GM23248 (cell line): ENCODE results near the gene ASCL5. TPM values are rescaled to one million over a fixed set of nuclear protein-coding genes. Genes with fewer than 3 reads are reported as not detected.
A peak's percentile ranks its signal among the peaks of the same experiment; 100 is the strongest.

Experiments used
- DNase-seq: peaks from one replicate; pipeline ENCODE4 v3.0.0-alpha.2; 2015
- H2AFZ ChIP-seq: fragments of 200-600 bp; sonication (generic); 2 replicates; pipeline ENCODE4 v1.6.1; 2016; ENCODE audit warnings: antibody characterized with exemption
- H3F3A ChIP-seq: fragments of 200-600 bp; sonication (generic); 2 replicates; pipeline ENCODE4 v1.6.1; 2016; ENCODE audit warnings: mild to moderate bottlenecking, antibody characterized with exemption, mixed run types; ENCODE audit not compliant: insufficient read depth
- H3K27ac ChIP-seq: fragments of 200-600 bp; sonication (generic); 2 replicates; pipeline ENCODE4 v1.5.1; 2016; ENCODE audit warnings: mild to moderate bottlenecking
- H3K27me3 ChIP-seq: fragments of 200-600 bp; sonication (generic); replicated peaks from 2 replicates; pipeline ENCODE4 v1.6.1; 2016; ENCODE audit warnings: mild to moderate bottlenecking; ENCODE audit not compliant: insufficient read depth
- H3K36me3 ChIP-seq: fragments of 200-600 bp; sonication (generic); 2 replicates; pipeline ENCODE4 v1.6.1; 2016; ENCODE audit warnings: low read depth, mild to moderate bottlenecking
- H3K4me1 ChIP-seq: fragments of 200-600 bp; sonication (generic); 2 replicates; pipeline ENCODE4 v1.6.1; 2016; ENCODE audit warnings: mild to moderate bottlenecking; ENCODE audit not compliant: insufficient read depth
- H3K4me2 ChIP-seq: fragments of 200-600 bp; sonication (generic); one replicate; pipeline ENCODE4 v1.6.1; 2016; ENCODE audit warnings: mild to moderate bottlenecking; ENCODE audit not compliant: unreplicated experiment
- H3K4me3 ChIP-seq: fragments of 200-600 bp; sonication (generic); 2 replicates; pipeline ENCODE4 v1.5.1; 2016; ENCODE audit warnings: mild to moderate bottlenecking
- H3K79me2 ChIP-seq: fragments of 200-600 bp; sonication (generic); 2 replicates; pipeline ENCODE4 v1.6.1; 2016; ENCODE audit warnings: mild to moderate bottlenecking; ENCODE audit not compliant: insufficient read depth
- H3K9ac ChIP-seq: fragments of 200-600 bp; sonication (generic); 2 replicates; pipeline ENCODE4 v1.6.1; 2016; ENCODE audit warnings: mild to moderate bottlenecking
- H3K9me2 ChIP-seq: fragments of 200-600 bp; sonication (generic); 2 replicates; pipeline ENCODE4 v1.6.1; 2016; ENCODE audit warnings: mixed run types, mild to moderate bottlenecking, moderate library complexity; ENCODE audit not compliant: insufficient read depth
- H3K9me3 ChIP-seq: fragments of 200-600 bp; sonication (generic); one replicate; pipeline ENCODE4 v1.6.1; 2017; ENCODE audit warnings: low read depth
- H4K20me1 ChIP-seq: fragments of 200-600 bp; sonication (generic); 2 replicates; pipeline ENCODE4 v1.6.0; 2016; ENCODE audit not compliant: insufficient read depth
- EZH2 ChIP-seq: fragments of 200-600 bp; sonication (generic); IDR thresholded peaks from 2 replicates; pipeline ENCODE4 v1.6.1; 2018; ENCODE audit warnings: antibody characterized with exemption, mild to moderate bottlenecking; ENCODE audit not compliant: insufficient read depth, poor library complexity, severe bottlenecking
- EZH2phosphoT487 ChIP-seq: fragments of 200-600 bp; sonication (generic); IDR thresholded peaks from 2 replicates; pipeline ENCODE4 v1.6.1; 2018; ENCODE audit warnings: antibody characterized with exemption, moderate library complexity, mild to moderate bottlenecking, low read depth; ENCODE audit not compliant: insufficient read depth
- WGBS, 2 experiments: methylation state at CpG; one replicate each; pipeline ENCODE4 v1.1.6; 2015 to 2017; ENCODE audit warnings: low lambda C conversion rate in 2 of 2, low coverage in 1 of 2; ENCODE audit errors: missing lambda C conversion rate in 2 of 2; 5-methylcytosine and 5-hydroxymethylcytosine counted together
- in situ Hi-C: fragments of 300-500 bp; cut with MboI; formaldehyde crosslinking; loops from 2 replicates; pipeline ENCODE4 v1.15.0; 2020
- polyA plus RNA-seq: library from polyadenylated mRNA; unstranded; fragments of >200 nt; fragmentation: Nextera tagmentation; extraction: Ambion mirVana; gene quantifications from 2 replicates; pipeline ENCODE4 v1.2.1, GENCODE V29; 2016
- total RNA-seq: library from RNA; depleted of rRNA; stranded (reverse); fragments of >200 nt; shearing (Covaris generic); gene quantifications from 2 replicates; pipeline ENCODE4 v1.2.3, GENCODE V29; 2014

Gene ASCL5
- total and polyA plus RNA-seq, 2 experiments from 2014 or later, result not detected

DNA sequence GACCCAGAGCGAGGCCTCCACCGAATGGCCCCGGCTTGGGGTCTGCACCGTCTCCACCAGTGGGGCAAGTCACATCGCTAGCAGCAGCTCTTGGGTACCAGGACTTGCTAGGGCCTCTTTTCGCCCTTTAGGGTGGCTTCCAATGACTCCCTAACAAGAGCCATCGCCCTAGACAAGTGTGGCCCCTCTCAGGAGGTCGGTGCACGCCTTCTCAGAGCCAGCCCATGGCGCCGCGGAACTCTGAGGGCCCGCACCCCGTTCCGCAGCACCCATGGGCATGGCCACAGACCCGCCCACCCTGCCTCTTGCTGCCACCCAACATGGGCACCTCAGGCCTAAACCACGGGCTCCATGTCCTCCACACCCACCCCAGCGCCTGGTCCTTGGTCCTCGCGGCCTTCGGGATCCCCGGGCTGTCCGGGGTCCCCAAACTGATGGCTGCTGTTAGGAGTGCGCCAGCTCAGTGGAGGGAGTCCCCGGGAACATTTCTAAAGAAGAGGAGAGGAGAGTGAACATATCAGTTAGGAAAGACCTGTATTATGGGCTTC is 11.5 kb downstream of the ASCL5 start:
- H3K9me2 ChIP-seq, result no peaks in the 10 kb centered on the region
- no peaks in the 10 kb centered on the region for H3F3A ChIP-seq
- H3K4me2 ChIP-seq, result no peak overlapping the region
- H4K20me1 ChIP-seq, result no peaks in the 10 kb centered on the region
- DNase-seq, result no peak
- no peaks in the 10 kb centered on the region for H3K9me3 ChIP-seq
- no peaks in the 10 kb centered on the region for H3K79me2 ChIP-seq
- H3K9ac ChIP-seq, result no peak overlapping the region
- H3K27me3 ChIP-seq, result no peaks in the 10 kb centered on the region; the same call in 1 of the 2 replicates
- no peaks in the 10 kb centered on the region for H3K36me3 ChIP-seq
- no peak overlapping the region for H3K27ac ChIP-seq
- in situ Hi-C loops, result no loop called here
- no peak overlapping the region for H2AFZ ChIP-seq
- no peak overlapping the region for H3K4me3 ChIP-seq
- WGBS, 2 experiments, result 96 to 99% methylated on average over 15 to 25 of the region's 25 CpGs
- TF ChIP-seq EZH2phosphoT487 (no peak), EZH2 (no peak)
- no peaks in the 10 kb centered on the region for H3K4me1 ChIP-seq

DNA sequence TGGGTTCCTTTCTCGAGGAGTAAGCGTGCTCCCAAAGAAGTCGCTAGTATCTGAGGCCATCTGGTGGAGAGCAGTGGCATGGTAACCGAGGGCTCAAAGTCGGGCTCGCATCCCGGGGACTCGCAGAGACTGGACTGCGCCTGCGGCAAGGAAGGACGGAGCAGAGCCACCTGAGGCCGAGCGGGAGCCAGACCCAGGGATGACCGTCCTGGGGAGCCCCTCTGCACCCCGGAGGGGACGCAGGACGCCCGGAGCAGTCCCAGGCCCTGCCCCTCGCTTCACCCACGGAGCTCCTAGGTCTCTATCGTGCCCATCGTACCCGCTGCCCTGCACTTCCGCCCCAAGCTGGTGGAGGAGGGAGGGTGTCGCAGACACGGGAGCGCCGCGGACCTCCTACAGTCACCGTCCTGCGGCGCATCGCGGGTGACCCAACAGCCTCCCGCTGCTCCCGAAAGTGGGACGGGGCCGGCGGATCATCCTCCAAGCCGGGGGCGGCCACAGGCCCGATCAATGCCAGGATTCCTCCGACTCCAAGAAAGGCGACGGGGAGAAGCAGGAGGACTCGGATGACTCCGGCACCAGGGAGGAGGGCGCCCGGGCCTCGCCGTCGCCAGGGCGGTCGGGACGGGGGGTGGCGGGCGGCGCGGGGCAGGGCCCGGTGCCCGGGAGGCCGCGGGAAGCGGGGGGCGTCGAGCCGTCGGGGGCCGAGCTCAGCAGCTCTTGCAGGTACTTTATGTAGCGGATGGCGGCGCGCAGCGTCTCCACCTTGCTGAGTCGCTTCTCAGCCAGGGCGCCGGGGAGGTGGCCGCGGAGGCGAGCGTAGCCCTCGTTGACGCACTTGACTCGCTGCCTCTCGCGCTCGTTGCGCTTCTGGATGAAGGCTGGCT is 12.5 kb downstream of the ASCL5 start:
- in situ Hi-C loops, result no loop called here
- Histone ChIP-seq H3K27ac (no peak overlapping the region), H3K9me3 (no peaks in the 10 kb centered on the region), H3K36me3 (no peaks in the 10 kb centered on the region), H3K79me2 (no peaks in the 10 kb centered on the region), H3K9ac (peak overlapping the region; percentile 60), H3K27me3 (no peaks in the 10 kb centered on the region; the same call in 1 of the 2 replicates), H3F3A (no peaks in the 10 kb centered on the region), H3K4me2 (peak overlapping the region; percentile 67), H3K4me1 (no peaks in the 10 kb centered on the region), H3K9me2 (no peaks in the 10 kb centered on the region), H4K20me1 (no peaks in the 10 kb centered on the region), H3K4me3 (peak overlapping the region; percentile 75), H2AFZ (peak overlapping the region; percentile 90)
- DNase-seq, result peak; percentile 97
- 2% methylated on average over 53 to 88 of the region's 88 CpGs for WGBS, 2 experiments
- TF ChIP-seq EZH2phosphoT487, result no peak
- no peak for TF ChIP-seq EZH2

DNA sequence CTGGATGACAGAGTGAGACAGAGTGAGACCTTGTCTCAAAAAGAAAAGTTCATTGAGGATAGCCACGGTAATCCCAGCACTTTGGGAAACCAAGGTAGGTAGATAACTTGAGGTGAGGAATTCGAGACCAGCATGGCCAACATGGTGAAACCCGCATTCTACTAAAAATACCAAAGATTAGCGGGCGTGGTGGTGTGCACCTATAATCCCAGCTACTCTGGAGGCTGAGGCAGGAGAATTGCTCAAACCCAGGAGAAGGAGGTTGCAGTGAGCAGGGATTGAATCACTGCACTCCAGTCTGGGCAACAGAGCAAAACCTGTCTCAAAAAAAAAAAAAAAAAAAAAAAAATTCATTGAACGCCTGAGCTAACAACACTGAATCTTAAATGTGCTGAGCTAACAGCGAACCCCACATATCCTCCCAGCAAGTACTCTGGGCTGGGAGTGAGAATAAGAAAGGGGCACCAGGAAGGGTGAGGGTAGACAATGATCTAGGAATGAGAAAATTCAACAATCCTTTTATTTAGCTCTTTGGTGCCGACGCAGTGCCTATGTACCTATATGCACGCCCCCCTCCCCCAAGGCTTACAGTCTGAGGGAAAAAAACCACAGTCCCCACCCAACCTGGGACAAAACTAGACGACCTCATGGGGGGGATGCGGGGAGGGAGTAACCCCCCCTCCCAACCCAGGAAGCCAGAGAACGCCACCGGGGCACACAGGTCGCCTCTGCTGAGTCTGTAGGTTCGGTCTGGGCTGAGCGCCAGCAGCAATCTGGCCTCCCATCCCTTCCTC is 13.3 kb downstream of the ASCL5 start:
- Histone ChIP-seq H3F3A (no peaks in the 10 kb centered on the region), H4K20me1 (no peaks in the 10 kb centered on the region), H3K4me3 (peak overlapping the region; percentile 75), H3K4me2 (peak overlapping the region; percentile 67), H3K27ac (no peak overlapping the region), H3K9me3 (no peaks in the 10 kb centered on the region), H3K4me1 (no peaks in the 10 kb centered on the region), H3K9me2 (no peaks in the 10 kb centered on the region), H2AFZ (peak overlapping the region; percentile 90; the same call in 1 of the 2 replicates), H3K27me3 (no peaks in the 10 kb centered on the region; the same call in 1 of the 2 replicates), H3K79me2 (no peaks in the 10 kb centered on the region), H3K9ac (no peak overlapping the region), H3K36me3 (no peaks in the 10 kb centered on the region)
- 31% methylated on average over 16 to 17 of the region's 17 CpGs for whole genome bisulfite sequencing, 2 experiments
- TF ChIP-seq EZH2phosphoT487 (no peak), EZH2 (no peak)
- in situ Hi-C loops, result no loop called here
- no peak for DNase-seq

DNA sequence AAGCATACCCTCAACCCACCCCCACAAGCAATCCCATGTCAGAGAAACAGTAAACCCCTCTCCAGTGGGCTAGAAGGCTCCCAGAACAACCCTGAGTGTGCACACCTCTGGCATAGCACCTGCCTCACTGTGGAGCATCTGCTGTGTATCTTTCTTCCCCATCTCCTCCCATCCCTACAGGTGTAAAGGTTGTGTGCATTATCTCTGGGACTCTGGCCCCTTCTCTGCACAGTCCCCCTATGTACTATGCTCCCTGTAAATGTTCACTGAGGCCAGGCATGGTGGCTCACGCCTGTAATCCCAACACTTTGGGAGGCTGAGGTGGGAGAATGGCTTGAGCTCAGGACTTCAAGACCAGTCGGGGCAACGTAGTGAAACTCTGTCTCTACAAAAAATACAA is 14.1 kb downstream of the ASCL5 start:
- 63 to 68% methylated on average over 3 of the region's 3 CpGs for WGBS, 2 experiments
- in situ Hi-C loops, result no loop called here
- H3K27me3 ChIP-seq, result no peaks in the 10 kb centered on the region; the same call in 1 of the 2 replicates
- H3F3A ChIP-seq, result no peaks in the 10 kb centered on the region
- H3K4me3 ChIP-seq, result no peak overlapping the region
- no peaks in the 10 kb centered on the region for H3K4me1 ChIP-seq
- no peak for DNase-seq
- H3K9me3 ChIP-seq, result no peaks in the 10 kb centered on the region
- H3K36me3 ChIP-seq, result no peaks in the 10 kb centered on the region
- H3K27ac ChIP-seq, result no peak overlapping the region
- no peak for TF ChIP-seq EZH2
- no peak overlapping the region for H2AFZ ChIP-seq
- H4K20me1 ChIP-seq, result no peaks in the 10 kb centered on the region
- H3K79me2 ChIP-seq, result no peaks in the 10 kb centered on the region
- H3K9ac ChIP-seq, result no peak overlapping the region
- H3K4me2 ChIP-seq, result no peak overlapping the region
- no peaks in the 10 kb centered on the region for H3K9me2 ChIP-seq
